ENCODE data around the gene MYH13.
A peak's percentile ranks its signal among the peaks of the same experiment; 100 is the strongest.
"Not testable (repeated sequence)": the region's sequence is repeated elsewhere in the genome, so short reads cannot be mapped to it uniquely, and the experiment has no call there.

MYH13 gene

DNA sequence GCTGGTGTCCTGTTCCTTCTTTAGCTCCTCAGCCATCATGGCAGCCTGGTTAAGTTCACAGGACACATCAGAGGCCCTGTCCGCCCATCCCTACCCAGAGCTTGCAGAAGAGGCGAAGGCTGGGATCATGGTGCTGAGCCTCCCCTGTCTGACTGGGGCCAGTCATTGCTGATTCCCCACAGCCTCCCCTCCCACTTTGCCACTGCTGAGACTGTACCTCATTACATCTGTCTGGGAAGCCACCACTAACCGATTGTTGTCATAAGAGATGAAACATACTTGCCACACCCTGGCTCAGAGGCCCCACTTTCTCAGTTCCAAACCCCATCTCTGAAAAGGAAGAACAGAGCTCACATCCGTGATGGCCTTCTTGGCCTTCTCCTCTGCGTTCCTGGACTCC lies 66.2 kb downstream of the MYH13 start:
- no peak for FAIRE-seq

GRCh38 chr17:10305398-10305797 lies 67.4 kb downstream of the MYH13 start:
- DNase-seq (ENCODE audit: insufficient read length, low spot score), result no peak
- FAIRE-seq, result no peak

More for the DNA sequence above, 66.2 kb downstream of the MYH13 start:
- no peak for DNase-seq (ENCODE audit: insufficient read length, low spot score)

DNA sequence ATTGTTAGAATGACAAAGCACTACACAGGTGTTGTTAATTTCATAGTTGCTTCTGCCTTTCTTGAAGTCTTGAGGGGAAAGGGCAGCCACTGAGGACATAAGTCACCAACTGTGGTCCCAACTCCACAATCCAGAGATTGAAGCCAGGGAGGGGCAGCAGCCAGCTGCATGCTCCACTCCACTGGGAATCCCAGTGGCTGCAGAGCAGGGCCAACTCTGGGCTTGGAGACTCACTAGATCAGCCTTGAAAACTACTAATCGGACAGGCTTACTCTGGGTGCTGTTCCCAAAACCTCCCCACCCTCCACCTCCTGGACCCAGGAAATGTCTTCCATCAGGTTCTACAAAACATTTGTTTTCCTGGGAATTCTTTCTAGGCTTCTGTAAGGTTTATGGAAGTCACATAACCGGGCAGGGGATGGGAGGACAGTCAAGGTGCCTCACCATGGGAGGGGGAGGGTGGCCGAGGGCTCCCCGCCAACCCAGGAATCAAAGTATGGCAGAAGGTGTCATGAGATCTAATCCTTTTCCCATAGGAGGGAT lies 68.0 kb downstream of the MYH13 start:
- no peak for DNase-seq (ENCODE audit: insufficient read length, low spot score)
- FAIRE-seq, result no peak

GRCh38 chr17:10297691-10298090 lies 75.1 kb downstream of the MYH13 start:
- no peak for DNase-seq (ENCODE audit: insufficient read length, low spot score)
- no peak for FAIRE-seq

GRCh38 chr17:10295728-10296343 lies 77.0 kb downstream of the MYH13 start:
- no peak for FAIRE-seq
- peak; percentile 48 for DNase-seq (ENCODE audit: insufficient read length, low spot score)

- FAIRE-seq (no peak), DNase-seq (ENCODE audit: insufficient read length, low spot score) (no peak)
These were observed 78.6 kb downstream of the MYH13 start for GRCh38 chr17:10294180-10294579.

DNA sequence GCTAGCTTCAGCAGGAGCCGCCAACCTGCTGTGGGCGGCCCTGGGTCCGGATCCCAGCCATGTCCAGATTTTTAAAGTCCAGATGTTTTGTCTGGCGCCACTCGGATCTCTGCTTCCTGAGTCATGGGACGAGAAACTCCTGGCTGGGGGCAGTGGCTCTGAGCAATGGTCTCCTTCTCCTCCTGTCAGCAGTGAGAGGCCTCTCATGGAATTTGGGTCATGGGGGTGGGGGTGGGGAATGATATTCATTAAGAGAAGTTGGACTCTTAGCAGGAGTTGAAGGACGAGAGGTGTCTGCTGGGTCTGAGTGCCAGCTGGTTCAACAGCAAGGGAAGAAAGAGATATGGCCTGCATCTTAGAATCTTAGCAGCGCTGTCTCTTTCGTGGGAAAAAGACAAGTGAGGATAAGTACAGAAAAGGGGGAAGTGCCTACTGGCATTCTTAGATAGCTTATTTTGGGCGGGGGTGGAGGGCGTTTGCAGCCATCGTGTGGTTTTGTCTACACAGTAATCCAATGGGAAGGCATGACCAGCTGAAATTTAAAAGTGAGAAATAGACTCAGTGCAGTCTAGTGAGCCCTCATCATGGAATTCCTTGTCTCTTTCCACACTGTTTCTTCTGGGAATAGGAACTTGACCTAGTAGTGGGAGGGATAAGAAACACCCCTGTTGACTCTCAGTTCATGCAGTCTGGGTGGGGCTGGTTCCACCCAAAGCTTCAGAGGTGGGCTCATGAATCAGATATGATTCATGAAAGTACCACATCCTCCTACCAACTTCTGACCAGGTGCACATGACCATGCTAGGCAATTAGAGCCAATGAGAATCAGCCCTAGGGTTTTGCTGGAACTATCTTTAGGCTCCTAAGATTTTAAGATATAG lies 80.5 kb downstream of the MYH13 start:
- DNase-seq (ENCODE audit: insufficient read length, low spot score) (peak; percentile 16), FAIRE-seq (no peak)

GRCh38 chr17:10291576-10291975 lies 81.2 kb downstream of the MYH13 start:
- not testable (repeated sequence) for FAIRE-seq; DNase-seq (ENCODE audit: insufficient read length, low spot score)

GRCh38 chr17:10290041-10290440 lies 82.8 kb downstream of the MYH13 start:
- no peak for FAIRE-seq
- DNase-seq (ENCODE audit: insufficient read length, low spot score), result no peak

GRCh38 chr17:10286324-10286723 lies 86.5 kb downstream of the MYH13 start:
- no peak for FAIRE-seq
- DNase-seq (ENCODE audit: insufficient read length, low spot score), result no peak

DNA sequence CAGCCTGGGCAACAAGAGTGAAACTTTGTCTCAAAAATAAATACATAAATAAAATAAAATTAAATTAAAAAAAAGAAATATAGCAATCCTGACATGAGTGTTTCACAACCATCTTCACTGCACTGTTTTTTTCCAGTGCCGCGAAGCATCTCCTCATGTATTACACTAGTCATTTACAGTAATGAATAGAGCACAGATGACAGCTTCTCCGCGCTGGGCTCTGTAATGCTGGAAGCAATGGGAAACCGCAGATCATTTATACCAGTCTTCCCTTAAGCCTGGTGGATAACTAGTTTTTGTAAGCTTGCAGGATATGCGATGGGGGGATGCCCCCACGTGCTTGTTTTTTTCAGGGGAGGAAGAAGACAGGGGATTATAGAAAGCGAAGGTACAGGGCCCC lies 86.9 kb downstream of the MYH13 start:
- DNase-seq (ENCODE audit: insufficient read length, low spot score) (no peak), FAIRE-seq (no peak)

- DNase-seq (ENCODE audit: insufficient read length, low spot score), result no peak
- no peak for FAIRE-seq
These were observed 92.7 kb downstream of the MYH13 start for GRCh38 chr17:10280068-10280467.

GRCh38 chr17:10278218-10278617 lies 94.6 kb downstream of the MYH13 start:
- no peak for FAIRE-seq
- no peak for DNase-seq (ENCODE audit: insufficient read length, low spot score)

DNA sequence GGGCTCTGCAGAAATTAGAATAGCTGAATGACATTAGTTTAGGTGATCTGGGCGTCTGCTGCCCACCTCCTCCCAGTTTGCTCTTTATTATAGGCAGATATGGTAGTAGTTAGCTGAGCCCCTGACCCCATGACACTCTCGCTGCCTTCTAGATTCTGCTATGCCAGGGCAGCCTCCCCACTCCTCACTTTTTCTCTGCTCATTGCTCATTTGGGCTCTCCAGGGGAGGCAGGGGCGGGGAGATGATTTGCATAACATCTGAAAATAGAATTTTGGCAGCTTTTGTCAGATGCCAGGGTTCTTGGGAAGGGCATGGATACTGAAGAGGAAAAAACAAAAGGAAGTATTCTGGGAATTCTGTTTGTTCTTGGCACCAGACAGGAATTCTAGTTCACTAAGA lies 96.4 kb downstream of the MYH13 start:
- DNase-seq (ENCODE audit: insufficient read length, low spot score), result no peak
- no peak for FAIRE-seq

GRCh38 chr17:10275418-10275817 lies 97.4 kb downstream of the MYH13 start:
- FAIRE-seq (no peak), DNase-seq (ENCODE audit: insufficient read length, low spot score) (no peak)

DNA sequence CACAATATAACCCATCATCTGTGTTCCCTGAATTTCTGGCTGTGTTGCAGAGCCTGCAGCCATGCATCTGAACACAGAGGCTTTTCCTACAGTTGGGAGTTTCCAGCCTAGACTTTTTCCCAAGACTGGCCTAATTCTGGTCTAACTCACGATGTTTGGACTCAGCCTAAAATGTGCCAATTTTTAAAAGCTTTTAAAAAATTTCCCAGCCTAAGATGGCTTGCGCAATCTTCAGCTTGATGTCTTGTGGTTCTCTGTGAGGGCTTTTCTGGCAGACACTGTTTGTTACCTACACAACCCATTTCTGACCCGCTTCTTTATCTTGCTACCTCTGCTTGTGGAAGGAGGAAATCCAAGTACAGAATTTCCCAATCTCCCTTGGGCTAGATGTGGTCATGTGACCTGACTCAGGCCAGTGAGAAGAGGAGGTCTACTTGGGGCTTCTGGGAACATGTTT lies 101.7 kb downstream of the MYH13 start:
- no peak for DNase-seq (ENCODE audit: insufficient read length, low spot score)

DNA sequence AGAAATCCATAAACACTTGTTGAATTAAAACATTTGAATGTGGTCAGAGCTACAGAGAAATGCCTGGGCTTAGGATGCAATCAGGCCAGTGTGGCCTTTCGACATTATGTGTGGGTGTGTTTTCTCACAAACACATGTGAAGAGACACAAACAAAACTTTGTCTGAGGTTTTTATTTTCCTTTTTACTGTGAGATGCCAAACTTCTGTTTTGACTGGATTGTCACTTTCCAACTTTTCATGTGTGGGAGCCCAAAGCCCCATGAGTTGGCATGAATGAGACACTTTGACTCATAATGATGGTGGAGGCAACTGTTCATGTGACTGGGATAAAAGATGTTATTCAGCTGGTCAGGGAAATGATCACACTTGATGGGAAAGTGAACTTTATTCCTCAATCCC lies 102.5 kb downstream of the MYH13 start:
- FAIRE-seq, result no peak
- no peak for DNase-seq (ENCODE audit: insufficient read length, low spot score)

More for the DNA sequence above, 101.7 kb downstream of the MYH13 start:
- no peak for FAIRE-seq

- no peak for FAIRE-seq
- DNase-seq (ENCODE audit: insufficient read length, low spot score), result no peak
These were observed 104.8 kb downstream of the MYH13 start for GRCh38 chr17:10268005-10268404.

- DNase-seq (ENCODE audit: insufficient read length, low spot score), result no peak
These were observed 106.4 kb downstream of the MYH13 start for GRCh38 chr17:10266296-10266876.

GRCh38 chr17:10265100-10265810 lies 107.6 kb downstream of the MYH13 start:
- no peak for DNase-seq (ENCODE audit: insufficient read length, low spot score)
- no peak for FAIRE-seq

More at GRCh38 chr17:10266296-10266876, 106.4 kb downstream of the MYH13 start:
- FAIRE-seq, result peak; percentile 60

- DNase-seq (ENCODE audit: insufficient read length, low spot score) (no peak), FAIRE-seq (no peak)
These were observed 108.8 kb downstream of the MYH13 start for GRCh38 chr17:10264051-10264450.

Data from GM19239 (cell line).